Measurements from ENCODE around the gene FAM131C.
"Not testable (repeated sequence)": the region's sequence is repeated elsewhere in the genome, so short reads cannot be mapped to it uniquely, and the experiment has no call there.

FAM131C gene

GRCh38 chr1:16063921-16064320, 9.5 kb downstream of the FAM131C start:
- Histone ChIP-seq H3K9ac (ENCODE audit: low read length) (no peak overlapping the region), H3K27me3 (ENCODE audit: control insufficient read depth in 1 of 2, insufficient read depth in 2 of 2, low read length in 2 of 2) (no peaks in the 10 kb centered on the region), H3K4me1 (ENCODE audit: insufficient read depth, low read length) (peaks cover 7% of the 10 kb centered on the region), H3K36me3 (ENCODE audit: insufficient read depth, low read length) (no peaks in the 10 kb centered on the region), H3K4me3 (ENCODE audit: low read depth in 1 of 2, low read length in 2 of 2) (no peak overlapping the region), H3K9me3 (ENCODE audit: low read length) (no peaks in the 10 kb centered on the region), H3K27ac (ENCODE audit: low read depth, low read length) (no peak overlapping the region)

GRCh38 chr1:16063226-16063829, 10.1 kb downstream of the FAM131C start:
- Histone ChIP-seq H3K36me3 (ENCODE audit: insufficient read depth, low read length) (no peaks in the 10 kb centered on the region), H3K9ac (ENCODE audit: low read length) (no peak overlapping the region), H3K4me3 (ENCODE audit: low read depth in 1 of 2, low read length in 2 of 2) (no peak overlapping the region), H3K4me1 (ENCODE audit: insufficient read depth, low read length) (peaks cover 3% of the 10 kb centered on the region), H3K9me3 (ENCODE audit: low read length) (no peaks in the 10 kb centered on the region), H3K27ac (ENCODE audit: low read depth, low read length) (no peak overlapping the region), H3K27me3 (ENCODE audit: control insufficient read depth in 1 of 2, insufficient read depth in 2 of 2, low read length in 2 of 2) (no peaks in the 10 kb centered on the region)

GRCh38 chr1:16062687-16063075, 10.8 kb downstream of the FAM131C start:
- H3K4me3 ChIP-seq (ENCODE audit: low read depth in 1 of 2, low read length in 2 of 2); H3K36me3 ChIP-seq (ENCODE audit: insufficient read depth, low read length); H3K4me1 ChIP-seq (ENCODE audit: insufficient read depth, low read length); H3K27me3 ChIP-seq (ENCODE audit: control insufficient read depth in 1 of 2, insufficient read depth in 2 of 2, low read length in 2 of 2); H3K27ac ChIP-seq (ENCODE audit: low read depth, low read length); H3K9me3 ChIP-seq (ENCODE audit: low read length); H3K9ac ChIP-seq (ENCODE audit: low read length): not testable (repeated sequence)

GRCh38 chr1:16061989-16062686, 11.3 kb downstream of the FAM131C start:
- not testable (repeated sequence) for H3K9ac ChIP-seq (ENCODE audit: low read length); H3K9me3 ChIP-seq (ENCODE audit: low read length); H3K4me3 ChIP-seq (ENCODE audit: low read depth in 1 of 2, low read length in 2 of 2); H3K27me3 ChIP-seq (ENCODE audit: control insufficient read depth in 1 of 2, insufficient read depth in 2 of 2, low read length in 2 of 2); H3K36me3 ChIP-seq (ENCODE audit: insufficient read depth, low read length); H3K27ac ChIP-seq (ENCODE audit: low read depth, low read length); H3K4me1 ChIP-seq (ENCODE audit: insufficient read depth, low read length)

GRCh38 chr1:16061266-16061665, 12.2 kb downstream of the FAM131C start:
- no peaks in the 10 kb centered on the region for H3K36me3 ChIP-seq (ENCODE audit: insufficient read depth, low read length)

GRCh38 chr1:16058394-16059120, 14.9 kb downstream of the FAM131C start:
- not testable (repeated sequence) for H3K9ac ChIP-seq (ENCODE audit: low read length); H3K36me3 ChIP-seq (ENCODE audit: insufficient read depth, low read length); H3K4me1 ChIP-seq (ENCODE audit: insufficient read depth, low read length); H3K9me3 ChIP-seq (ENCODE audit: low read length); H3K27me3 ChIP-seq (ENCODE audit: control insufficient read depth in 1 of 2, insufficient read depth in 2 of 2, low read length in 2 of 2); H3K4me3 ChIP-seq (ENCODE audit: low read depth in 1 of 2, low read length in 2 of 2); H3K27ac ChIP-seq (ENCODE audit: low read depth, low read length)

More at GRCh38 chr1:16061266-16061665, 12.2 kb downstream of the FAM131C start:
- no peak overlapping the region for H3K4me3 ChIP-seq (ENCODE audit: low read depth in 1 of 2, low read length in 2 of 2)
- H3K27ac ChIP-seq (ENCODE audit: low read depth, low read length) = no peak overlapping the region
- no peak overlapping the region for H3K9ac ChIP-seq (ENCODE audit: low read length)
- H3K27me3 ChIP-seq (ENCODE audit: control insufficient read depth in 1 of 2, insufficient read depth in 2 of 2, low read length in 2 of 2) = no peaks in the 10 kb centered on the region
- no peaks in the 10 kb centered on the region for H3K4me1 ChIP-seq (ENCODE audit: insufficient read depth, low read length)
- no peaks in the 10 kb centered on the region for H3K9me3 ChIP-seq (ENCODE audit: low read length)

GRCh38 chr1:16057314-16057915, 16.0 kb downstream of the FAM131C start:
- H3K36me3 ChIP-seq (ENCODE audit: insufficient read depth, low read length); H3K9ac ChIP-seq (ENCODE audit: low read length); H3K9me3 ChIP-seq (ENCODE audit: low read length); H3K27me3 ChIP-seq (ENCODE audit: control insufficient read depth in 1 of 2, insufficient read depth in 2 of 2, low read length in 2 of 2); H3K27ac ChIP-seq (ENCODE audit: low read depth, low read length); H3K4me1 ChIP-seq (ENCODE audit: insufficient read depth, low read length); H3K4me3 ChIP-seq (ENCODE audit: low read depth in 1 of 2, low read length in 2 of 2): not testable (repeated sequence)

GRCh38 chr1:16056521-16056912, 16.9 kb downstream of the FAM131C start:
- H3K9ac ChIP-seq (ENCODE audit: low read length); H3K27me3 ChIP-seq (ENCODE audit: control insufficient read depth in 1 of 2, insufficient read depth in 2 of 2, low read length in 2 of 2); H3K4me3 ChIP-seq (ENCODE audit: low read depth in 1 of 2, low read length in 2 of 2); H3K9me3 ChIP-seq (ENCODE audit: low read length); H3K27ac ChIP-seq (ENCODE audit: low read depth, low read length); H3K4me1 ChIP-seq (ENCODE audit: insufficient read depth, low read length); H3K36me3 ChIP-seq (ENCODE audit: insufficient read depth, low read length): not testable (repeated sequence)

GRCh38 chr1:16055613-16056520, 17.6 kb downstream of the FAM131C start:
- Histone ChIP-seq H3K27ac (ENCODE audit: low read depth, low read length) (no peak overlapping the region), H3K27me3 (ENCODE audit: control insufficient read depth in 1 of 2, insufficient read depth in 2 of 2, low read length in 2 of 2) (no peaks in the 10 kb centered on the region), H3K4me3 (ENCODE audit: low read depth in 1 of 2, low read length in 2 of 2) (no peak overlapping the region), H3K9ac (ENCODE audit: low read length) (no peak overlapping the region), H3K9me3 (ENCODE audit: low read length) (no peaks in the 10 kb centered on the region), H3K4me1 (ENCODE audit: insufficient read depth, low read length) (no peaks in the 10 kb centered on the region), H3K36me3 (ENCODE audit: insufficient read depth, low read length) (no peaks in the 10 kb centered on the region)

GRCh38 chr1:16054598-16055540, 18.6 kb downstream of the FAM131C start:
- no peak overlapping the region for H3K9ac ChIP-seq (ENCODE audit: low read length)
- H3K27me3 ChIP-seq (ENCODE audit: control insufficient read depth in 1 of 2, insufficient read depth in 2 of 2, low read length in 2 of 2) = no peaks in the 10 kb centered on the region
- no peaks in the 10 kb centered on the region for H3K36me3 ChIP-seq (ENCODE audit: insufficient read depth, low read length)
- H3K9me3 ChIP-seq (ENCODE audit: low read length) = no peaks in the 10 kb centered on the region
- H3K4me1 ChIP-seq (ENCODE audit: insufficient read depth, low read length) = no peaks in the 10 kb centered on the region
- H3K27ac ChIP-seq (ENCODE audit: low read depth, low read length) = no peak overlapping the region
- H3K4me3 ChIP-seq (ENCODE audit: low read depth in 1 of 2, low read length in 2 of 2) = no peak overlapping the region

Data from muscle layer of colon (tissue), 2 donors.